ENCODE measurements around the gene PGM1. TPM values are rescaled to one million over a fixed set of nuclear protein-coding genes. Genes with fewer than 3 reads are reported as not detected.

The PGM1 gene
- total and polyA plus RNA-seq, 8 donors: 11.3 to 82.8 (median 28.9) TPM

- Histone ChIP-seq H3K36me3 (no peaks in the 10 kb centered on the region), H3K27me3 (no peaks in the 10 kb centered on the region), H3K4me3 (no peak overlapping the region), H3K9me3 (no peaks in the 10 kb centered on the region), H3K27ac (peak overlapping the region; percentile 39 to 86 (median 62)), H3K4me1 (peaks cover 9 to 65% (median 42%) of the 10 kb centered on the region in 4 donors)
- WGBS, 5 donors: 60 to 77% (median 65%) methylated on average over 7 to 8 of the region's 8 CpGs
- peak in 1 of 2 donors; percentile 42 for DNase-seq
- TF ChIP-seq POLR2A (IDR thresholded peaks at IDR 0.05) (no peak), CTCF (IDR thresholded peaks at IDR 0.05) (no peak), POLR2AphosphoS5 (IDR thresholded peaks at IDR 0.05) (no peak), EP300 (IDR thresholded peaks at IDR 0.05) (no peak)
- intact Hi-C loops (cut with DNase I; ENCODE audit: low total_unique reads): no loop called here
Observed at GRCh38 chr1:63703701-63704107, 110.5 kb downstream of the PGM1 start.

- peak overlapping the region; percentile 54 to 86 (median 69) for H3K27ac ChIP-seq
- DNase-seq: peak; percentile 59 to 60
- H3K27me3 ChIP-seq: no peaks in the 10 kb centered on the region
- no peaks in the 10 kb centered on the region for H3K36me3 ChIP-seq
- intact Hi-C loops (cut with DNase I; ENCODE audit: low total_unique reads): no loop called here
- H3K4me1 ChIP-seq: peaks cover 9 to 57% (median 36%) of the 10 kb centered on the region in 4 donors
- no peaks in the 10 kb centered on the region for H3K9me3 ChIP-seq
- WGBS, 5 donors: 23 to 57% (median 41%) methylated on average over 3 of the region's 3 CpGs
- no peak for TF ChIP-seq EP300 (IDR thresholded peaks at IDR 0.05)
- no peak for TF ChIP-seq POLR2A (IDR thresholded peaks at IDR 0.05)
- TF ChIP-seq CTCF (IDR thresholded peaks at IDR 0.05): no peak
- TF ChIP-seq POLR2AphosphoS5 (IDR thresholded peaks at IDR 0.05): peak in 2 of 3 donors; percentile 54 to 67
- no peak overlapping the region for H3K4me3 ChIP-seq
Observed at GRCh38 chr1:63704443-63704842, 111.2 kb downstream of the PGM1 start.

- no peaks in the 10 kb centered on the region for H3K9me3 ChIP-seq
- peaks cover 9 to 54% (median 34%) of the 10 kb centered on the region in 4 donors for H3K4me1 ChIP-seq
- WGBS, 5 donors: 12 to 42% (median 23%) methylated on average over 6 of the region's 6 CpGs
- TF ChIP-seq POLR2A (IDR thresholded peaks at IDR 0.05) (no peak), POLR2AphosphoS5 (IDR thresholded peaks at IDR 0.05) (no peak), EP300 (IDR thresholded peaks at IDR 0.05) (no peak), CTCF (IDR thresholded peaks at IDR 0.05) (no peak)
- peak overlapping the region; percentile 28 to 86 (median 62) for H3K27ac ChIP-seq
- intact Hi-C loops (cut with DNase I; ENCODE audit: low total_unique reads): no loop called here
- H3K36me3 ChIP-seq: no peaks in the 10 kb centered on the region
- peak; percentile 53 to 56 for DNase-seq
- no peak overlapping the region for H3K4me3 ChIP-seq
- H3K27me3 ChIP-seq: no peaks in the 10 kb centered on the region
Observed at GRCh38 chr1:63705078-63705477, 111.9 kb downstream of the PGM1 start.

GRCh38 chr1:63709267-63709828 lies 116.1 kb downstream of the PGM1 start:
- 86 to 94% (median 90%) methylated on average over 9 of the region's 9 CpGs for WGBS, 5 donors
- DNase-seq: no peak
- intact Hi-C loops (cut with DNase I; ENCODE audit: low total_unique reads): no loop called here

More at GRCh38 chr1:63709267-63709828, 116.1 kb downstream of the PGM1 start:
- no peak overlapping the region for H3K27ac ChIP-seq
- H3K4me1 ChIP-seq: peaks cover 0 to 23% (median 15%) of the 10 kb centered on the region in 4 donors
- H3K9me3 ChIP-seq: no peaks in the 10 kb centered on the region
- H3K4me3 ChIP-seq: no peak overlapping the region
- no peaks in the 10 kb centered on the region for H3K36me3 ChIP-seq
- TF ChIP-seq POLR2AphosphoS5 (IDR thresholded peaks at IDR 0.05) (no peak), EP300 (IDR thresholded peaks at IDR 0.05) (no peak), CTCF (IDR thresholded peaks at IDR 0.05) (no peak), POLR2A (IDR thresholded peaks at IDR 0.05) (no peak)
- H3K27me3 ChIP-seq: no peaks in the 10 kb centered on the region

Small RNAs within 50 kb of the gene (small RNA-seq; reads per million reads assigned to genes)
- 0 reads per million in 4 donors for gene RF02105
- gene RF02106: 0 reads per million in 4 donors
- gene RF02107: 0 reads per million in 4 donors
- 0 reads per million in 4 donors for gene RF02108
- 0 reads per million in 4 donors for gene RF02109
- 0 reads per million in 4 donors for gene RF02110

Other genes starting within 250 kb of the PGM1 start
- 10 to 100 TPM in 4 of 5 donors, 1 to 10 TPM in 1; 8.5 to 32.7 (median 10.4) TPM for gene ALG6, start 225.8 kb upstream of the PGM1 start, total RNA-seq
- gene ALG6, start 225.8 kb upstream of the PGM1 start, polyA plus RNA-seq: 10 to 100 TPM in 1 of 3 donors, 1 to 10 TPM in 2; 3.6 to 13.1 (median 4.0) TPM
- 10 to 100 TPM in 3 of 5 donors, 1 to 10 TPM in 1, not detected in 1; 6.4 to 36.9 (median 20.6) TPM for gene ITGB3BP, start 70.2 kb upstream of the PGM1 start, total RNA-seq
- 10 to 100 TPM; 20.2 to 26.9 (median 21.3) TPM for gene ITGB3BP, start 70.2 kb upstream of the PGM1 start, polyA plus RNA-seq
- gene EFCAB7, start 69.9 kb upstream of the PGM1 start, total RNA-seq: 10 to 100 TPM in 2 of 5 donors, 1 to 10 TPM in 2, not detected in 1; 2.9 to 14.9 (median 8.2) TPM
- gene EFCAB7, start 69.9 kb upstream of the PGM1 start, polyA plus RNA-seq: 1 to 10 TPM; 2.6 to 3.1 (median 2.9) TPM
- gene ROR1, start 180.6 kb downstream of the PGM1 start, total RNA-seq: 10 to 100 TPM; 14.5 to 37.3 (median 33.5) TPM
- 1 to 10 TPM; 1.4 to 2.3 (median 2.2) TPM for gene ROR1, start 180.6 kb downstream of the PGM1 start, polyA plus RNA-seq

Measured in stomach (tissue), 9 donors.